Testis (tissue), 2 donors: ENCODE data around the gene SLC9A3.

Source experiments
- CTCF ChIP-seq, 3 experiments: fragments of 450-650 bp in 2 of 3; fragments of 200-600 bp in 1 of 3; sonication (generic) in 1 of 3; IDR thresholded peaks; one replicate each; pipeline ENCODE4 v1.5.1; 2016 to 2019; ENCODE audit warnings: antibody characterized with exemption in 3 of 3, mild to moderate bottlenecking in 2 of 3, moderate library complexity in 1 of 3
- POLR2A ChIP-seq: fragments of 450-650 bp; IDR thresholded peaks from one replicate; pipeline ENCODE4 v1.6.1; 2017; ENCODE audit warnings: antibody characterized with exemption, mild to moderate bottlenecking, moderate library complexity

GRCh38 chr5:537621-538071 lies 13.4 kb upstream of the SLC9A3 start:
- no peak for TF ChIP-seq CTCF (IDR thresholded peaks at IDR 0.05)
- no peak for TF ChIP-seq POLR2A
